Heart left ventricle (tissue), 13 donors: ENCODE measurements around the gene ZBTB8A.

Experiments
- CTCF ChIP-seq, 12 donors: fragments of 200-600 bp; sonication (generic) in 4 of 12; IDR thresholded peaks; one replicate each; pipeline versions ENCODE4 v1.5.0 to v1.8.0; 2018 to 2022; ENCODE audit warnings: antibody characterized with exemption in 12 of 12, mild to moderate bottlenecking in 5 of 12
- POLR2A ChIP-seq, 2 donors: fragments of 450-650 bp; IDR thresholded peaks; one replicate each; pipeline ENCODE4 v1.6.1; 2017; ENCODE audit warnings: antibody characterized with exemption in 2 of 2, mild to moderate bottlenecking in 2 of 2, moderate library complexity in 2 of 2
- donor health status: ischemic (EF 13 %, LVEDD 7.1; RV severe dilation, severe dysfunction).
- donor health status: DM: no; HTN: yes; CAD: no.
- donor health status: DM: no; HTN: no; CAD: no.
- donor health status: ischemic (EF 25% LVEDD 6.9; RV normal size, moderate dysfunction).
- donor health status: ischemic (EF 25% LVEDD 5.7; RV mildly dilated, moderate dysfunction).
- donor health status: ischemic (EF 35%, LVEDD 5.7; RV mildly dilated, moderate dysfunction).
- donor health status: nonischemic (EF 11% LVEDD 7.7; RV severe dilation, severe dysfunction).
- donor health status: DM: yes; HTN: yes; CAD: no.
- donor health status: PGD.
- donor health status: ischemic (EF 29% LVEDD 5.4; RV normal size, mild dysfunction).
- donor health status: nonischemic (EF 23%, LVEDD 6.1; RV moderate dilation, normal function).

GRCh38 chr1:32568929-32569328 lies 29.7 kb downstream of the ZBTB8A start:
- TF ChIP-seq CTCF (IDR thresholded peaks at IDR 0.05) (no peak), POLR2A (IDR thresholded peaks at IDR 0.05) (no peak)
